Endothelial cell (in vitro differentiated cells): ENCODE results near the gene APBB2. TPM values are rescaled to one million over a fixed set of nuclear protein-coding genes. Genes with fewer than 3 reads are reported as not detected.

ENCODE experiments used
- DNase-seq: peaks from one replicate; pipeline ENCODE4 v3.0.0; 2021; ENCODE audit warnings: low spot score
- H3K27ac Mint-ChIP-seq: one replicate; pipeline ENCODE4 v1.8.0; 2021; ENCODE audit warnings: mixed read lengths, inconsistent platforms; ENCODE audit not compliant: unreplicated experiment
- H3K27me3 Mint-ChIP-seq: one replicate; pipeline ENCODE4 v1.8.0; 2021; ENCODE audit warnings: mild to moderate bottlenecking, moderate library complexity, mixed read lengths, inconsistent platforms; ENCODE audit not compliant: unreplicated experiment
- H3K36me3 Mint-ChIP-seq: one replicate; pipeline ENCODE4 v1.8.0; 2021; ENCODE audit warnings: mild to moderate bottlenecking, low read depth, mixed read lengths, inconsistent platforms; ENCODE audit not compliant: unreplicated experiment
- H3K4me1 Mint-ChIP-seq: one replicate; pipeline ENCODE4 v1.8.0; 2021; ENCODE audit warnings: mild to moderate bottlenecking, mixed read lengths, inconsistent platforms; ENCODE audit not compliant: unreplicated experiment
- H3K4me3 Mint-ChIP-seq: one replicate; pipeline ENCODE4 v1.8.0; 2021; ENCODE audit warnings: mild to moderate bottlenecking, mixed read lengths, inconsistent platforms; ENCODE audit not compliant: unreplicated experiment
- H3K9me3 Mint-ChIP-seq: one replicate; pipeline ENCODE4 v1.8.0; 2021; ENCODE audit warnings: mixed read lengths, inconsistent platforms; ENCODE audit not compliant: unreplicated experiment
- CTCF ChIP-seq: fragments of 200-600 bp; sonication (generic); IDR thresholded peaks from one replicate; pipeline ENCODE4 v1.5.0; 2021; ENCODE audit warnings: antibody characterized with exemption; ENCODE audit not compliant: unreplicated experiment
- total RNA-seq: library from RNA; stranded (reverse); fragmentation: NEBNext Ultra II Directional; extraction: Animal tissue kit (Norgen Biotek cat#: 25700); gene quantifications from one replicate; pipeline ENCODE4 v1.2.1, GENCODE V29; 2021; ENCODE audit not compliant: unreplicated experiment

APBB2 gene
- total RNA-seq, 1 donor from 2014 or later = 103 TPM

GRCh38 chr4:40897557-40898203, 316.7 kb downstream of the APBB2 start:
- DNase-seq = peak; percentile 76
- Mint-ChIP-seq H3K27me3 (no peaks in the 10 kb centered on the region), H3K4me3 (no peak overlapping the region), H3K4me1 (no peaks in the 10 kb centered on the region), H3K27ac (no peak overlapping the region), H3K36me3 (peaks cover 26% of the 10 kb centered on the region), H3K9me3 (no peaks in the 10 kb centered on the region)
- peak; percentile 92 for TF ChIP-seq CTCF

- Mint-ChIP-seq H3K36me3 (peaks cover 52% of the 10 kb centered on the region), H3K27ac (no peak overlapping the region), H3K9me3 (no peaks in the 10 kb centered on the region), H3K4me1 (no peaks in the 10 kb centered on the region), H3K4me3 (no peak overlapping the region), H3K27me3 (no peaks in the 10 kb centered on the region)
- no peak for TF ChIP-seq CTCF
- no peak for DNase-seq
Observed at GRCh38 chr4:40890764-40891163, 323.6 kb downstream of the APBB2 start.

GRCh38 chr4:40890199-40890598, 324.1 kb downstream of the APBB2 start:
- no peak for TF ChIP-seq CTCF
- H3K4me1 Mint-ChIP-seq = no peaks in the 10 kb centered on the region
- DNase-seq = no peak

GRCh38 chr4:40888933-40889332, 325.4 kb downstream of the APBB2 start:
- H3K9me3 Mint-ChIP-seq = no peaks in the 10 kb centered on the region
- H3K27me3 Mint-ChIP-seq = no peaks in the 10 kb centered on the region

More at GRCh38 chr4:40890199-40890598, 324.1 kb downstream of the APBB2 start:
- H3K27ac Mint-ChIP-seq = no peak overlapping the region
- H3K27me3 Mint-ChIP-seq = no peaks in the 10 kb centered on the region
- H3K9me3 Mint-ChIP-seq = no peaks in the 10 kb centered on the region
- H3K36me3 Mint-ChIP-seq = peaks cover 48% of the 10 kb centered on the region
- H3K4me3 Mint-ChIP-seq = no peak overlapping the region

More at GRCh38 chr4:40888933-40889332, 325.4 kb downstream of the APBB2 start:
- DNase-seq = no peak
- Mint-ChIP-seq H3K4me1 (peaks cover 1% of the 10 kb centered on the region), H3K4me3 (no peak overlapping the region), H3K36me3 (peaks cover 47% of the 10 kb centered on the region), H3K27ac (no peak overlapping the region)
- no peak for TF ChIP-seq CTCF
